ENCODE measurements around the gene PPP1R36.

Gene PPP1R36

GRCh38 chr14:64572386-64573104 is 22.8 kb downstream of the PPP1R36 start:
- DNase-seq: no peak

- DNase-seq: no peak
Observed at GRCh38 chr14:64573109-64573508, 23.3 kb downstream of the PPP1R36 start.

- DNase-seq: no peak
Observed at GRCh38 chr14:64574371-64575107, 24.8 kb downstream of the PPP1R36 start.

GRCh38 chr14:64577211-64577610 is 27.4 kb downstream of the PPP1R36 start:
- DNase-seq: no peak

- no peak for DNase-seq
Observed at GRCh38 chr14:64580467-64580866, 30.7 kb downstream of the PPP1R36 start.

GRCh38 chr14:64581363-64581762 is 31.6 kb downstream of the PPP1R36 start:
- DNase-seq: no peak

- DNase-seq: no peak
Observed at GRCh38 chr14:64581817-64582216, 32.1 kb downstream of the PPP1R36 start.

GRCh38 chr14:64584190-64584589 is 34.4 kb downstream of the PPP1R36 start:
- no peak for DNase-seq

- no peak for DNase-seq
Observed at GRCh38 chr14:64591809-64592208, 42.0 kb downstream of the PPP1R36 start.

- no peak for DNase-seq
Observed at GRCh38 chr14:64594438-64594837, 44.7 kb downstream of the PPP1R36 start.

GRCh38 chr14:64598404-64598803 is 48.6 kb downstream of the PPP1R36 start:
- no peak for DNase-seq

GRCh38 chr14:64601571-64601970 is 51.8 kb downstream of the PPP1R36 start:
- no peak for DNase-seq

GRCh38 chr14:64602826-64603225 is 53.1 kb downstream of the PPP1R36 start:
- DNase-seq: no peak

- DNase-seq: no peak
Observed at GRCh38 chr14:64604001-64604400, 54.2 kb downstream of the PPP1R36 start.

GRCh38 chr14:64604881-64605280 is 55.1 kb downstream of the PPP1R36 start:
- no peak for DNase-seq

GRCh38 chr14:64605926-64606685 is 56.3 kb downstream of the PPP1R36 start:
- no peak for DNase-seq

GRCh38 chr14:64610049-64610746 is 60.4 kb downstream of the PPP1R36 start:
- DNase-seq: no peak

- DNase-seq: no peak
Observed at GRCh38 chr14:64611358-64612020, 61.7 kb downstream of the PPP1R36 start.

- DNase-seq: no peak
Observed at GRCh38 chr14:64612021-64612380, 62.2 kb downstream of the PPP1R36 start.

- DNase-seq: no peak
Observed at GRCh38 chr14:64612971-64613666, 63.4 kb downstream of the PPP1R36 start.

- no peak for DNase-seq
Observed at GRCh38 chr14:64614166-64614565, 64.4 kb downstream of the PPP1R36 start.

- DNase-seq: no peak
Observed at GRCh38 chr14:64614805-64615391, 65.1 kb downstream of the PPP1R36 start.

Data from activated CD4-positive, alpha-beta T cell treated with anti-CD3 and anti-CD28 coated beads for 1 hour (primary cell).